ENCODE measurements around the gene ABCC11. TPM values are rescaled to one million over a fixed set of nuclear protein-coding genes. Genes with fewer than 3 reads are reported as not detected.
"Not testable (repeated sequence)": the region's sequence is repeated elsewhere in the genome, so short reads cannot be mapped to it uniquely, and the experiment has no call there.

Gene ABCC11
- total RNA-seq, 1 donor from 2014 or later: not detected

DNA sequence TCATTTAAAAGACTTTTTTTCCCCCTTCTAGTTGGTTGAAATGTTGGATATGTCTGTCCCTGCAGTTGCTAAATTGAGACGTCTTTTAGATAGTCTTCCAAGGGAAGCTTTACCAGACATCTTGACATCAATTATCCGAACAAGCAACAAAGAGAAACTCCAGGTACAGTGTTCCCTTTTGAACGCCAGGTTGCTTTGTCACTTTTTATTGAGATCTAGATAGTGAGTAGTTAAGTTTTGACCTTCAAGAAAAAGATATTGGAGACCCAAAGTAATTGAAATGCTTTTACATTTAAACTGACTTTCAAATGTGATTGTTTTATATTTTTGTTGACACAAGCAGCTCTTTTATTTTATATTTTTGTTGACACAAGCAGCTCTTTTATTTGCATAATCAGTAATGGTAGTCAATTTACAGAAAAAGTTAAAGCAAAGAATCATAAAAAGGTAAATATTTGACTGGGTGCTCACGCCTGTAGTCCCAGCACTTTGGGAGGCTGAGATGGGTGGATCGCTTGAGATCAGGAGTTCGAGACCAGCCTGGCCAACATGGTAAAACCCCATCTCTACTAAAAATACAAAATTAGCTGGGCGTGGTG is 9.3 kb upstream of the ABCC11 start:
- DNase-seq: no peak
- intact Hi-C loops (cut with DNase I): no loop called here

DNA sequence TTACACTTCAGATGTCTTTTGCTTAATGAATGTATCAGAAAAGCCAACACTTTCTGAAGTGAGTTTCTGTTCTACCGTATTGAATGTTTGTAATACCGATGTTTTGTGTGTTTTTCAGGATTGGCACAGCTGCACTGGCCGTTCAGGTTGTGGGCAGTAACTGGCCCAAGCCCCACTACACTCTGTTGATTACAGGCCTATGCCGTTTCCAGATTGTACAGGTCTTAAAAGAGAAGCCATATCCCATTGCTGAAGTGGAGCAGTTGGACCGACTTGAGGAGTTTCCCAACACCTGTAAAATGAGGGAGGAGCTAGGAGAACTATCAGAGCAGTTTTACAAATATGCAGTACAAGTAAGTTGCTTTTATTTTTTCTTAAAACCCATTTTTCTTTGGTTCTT is 4.7 kb upstream of the ABCC11 start:
- intact Hi-C loops (cut with DNase I): no loop called here
- ATAC-seq (ENCODE audit: poor library complexity): no peak
- DNase-seq: no peak

More for the DNA sequence above, 9.3 kb upstream of the ABCC11 start:
- no peak for ATAC-seq (ENCODE audit: poor library complexity)

DNA sequence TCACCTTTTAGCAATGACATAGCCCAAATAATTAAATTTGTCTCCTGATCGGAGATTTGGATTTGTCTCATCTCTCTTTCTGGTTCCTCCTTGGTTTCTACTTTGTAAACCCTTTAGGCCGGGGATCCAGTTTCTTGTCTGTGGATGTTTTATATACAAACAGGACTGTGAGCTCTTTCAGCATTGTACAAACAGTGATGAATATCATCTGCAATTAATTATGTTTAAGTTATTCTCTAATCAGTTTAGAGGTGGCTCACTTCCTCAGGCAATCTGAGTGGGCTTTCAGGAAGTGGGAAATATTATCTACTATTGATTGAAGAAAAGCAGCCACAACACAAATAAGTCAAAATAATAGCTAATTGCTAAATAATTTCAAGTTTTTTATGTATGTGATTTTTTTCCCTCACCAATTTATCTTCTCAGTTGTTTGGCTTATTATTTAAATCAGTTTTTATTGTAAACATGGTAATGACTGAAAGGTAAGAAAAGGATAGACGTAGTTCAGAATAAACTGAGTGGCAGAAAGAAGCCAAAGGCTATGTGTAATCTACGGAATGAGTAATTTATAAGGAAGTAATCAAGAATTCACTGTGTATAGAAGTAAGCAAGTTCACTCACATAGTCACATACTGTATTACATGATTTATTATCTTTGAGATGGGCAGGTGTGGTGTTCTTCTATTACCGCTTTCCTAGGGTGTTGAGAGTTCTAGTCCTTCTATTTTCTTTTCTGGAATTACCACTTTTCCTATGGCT is 3.4 kb upstream of the ABCC11 start:
- DNase-seq: no peak
- ATAC-seq (ENCODE audit: poor library complexity): no peak
- intact Hi-C loops (cut with DNase I): no loop called here

DNA sequence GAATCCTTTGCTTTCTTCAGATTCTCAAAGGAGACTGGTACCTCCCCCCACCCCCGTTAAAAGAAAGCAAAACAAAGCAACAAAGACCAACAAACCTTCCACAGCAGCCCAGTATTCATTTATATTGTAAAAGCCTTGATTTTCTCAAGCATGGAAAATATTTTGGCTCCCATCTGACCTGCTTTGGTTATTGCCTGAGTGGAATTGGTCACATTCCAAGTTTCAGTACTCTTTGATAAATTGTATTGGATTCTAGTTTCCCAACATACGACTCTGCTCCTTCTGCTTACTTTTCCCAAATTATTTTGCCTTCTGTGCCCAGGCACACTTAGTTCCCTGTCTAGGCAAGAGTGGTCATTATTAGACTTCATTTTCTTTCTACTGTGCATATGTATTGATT is 1.3 kb downstream of the ABCC11 start:
- intact Hi-C loops (cut with DNase I): no loop called here
- no peak for DNase-seq
- no peak for ATAC-seq (ENCODE audit: poor library complexity)

DNA sequence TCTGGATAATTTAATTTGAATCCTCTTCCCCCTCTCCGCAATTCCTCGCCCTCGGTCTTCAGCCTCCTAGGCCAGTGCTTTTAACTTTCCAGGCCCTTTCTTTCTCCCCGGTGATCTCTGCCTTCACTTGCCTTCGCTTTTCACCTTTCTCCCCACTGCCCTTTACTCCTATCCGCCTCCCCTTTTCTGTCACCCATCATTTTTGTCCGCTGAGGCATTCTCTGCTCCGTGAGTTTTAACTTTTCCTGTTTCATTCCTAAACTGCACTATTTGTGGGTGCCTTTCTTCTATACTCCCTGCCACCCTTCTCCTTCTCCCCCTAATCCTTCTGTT is 2.5 kb downstream of the ABCC11 start:
- ATAC-seq (ENCODE audit: poor library complexity): no peak
- DNase-seq: no peak
- intact Hi-C loops (cut with DNase I): no loop called here

DNA sequence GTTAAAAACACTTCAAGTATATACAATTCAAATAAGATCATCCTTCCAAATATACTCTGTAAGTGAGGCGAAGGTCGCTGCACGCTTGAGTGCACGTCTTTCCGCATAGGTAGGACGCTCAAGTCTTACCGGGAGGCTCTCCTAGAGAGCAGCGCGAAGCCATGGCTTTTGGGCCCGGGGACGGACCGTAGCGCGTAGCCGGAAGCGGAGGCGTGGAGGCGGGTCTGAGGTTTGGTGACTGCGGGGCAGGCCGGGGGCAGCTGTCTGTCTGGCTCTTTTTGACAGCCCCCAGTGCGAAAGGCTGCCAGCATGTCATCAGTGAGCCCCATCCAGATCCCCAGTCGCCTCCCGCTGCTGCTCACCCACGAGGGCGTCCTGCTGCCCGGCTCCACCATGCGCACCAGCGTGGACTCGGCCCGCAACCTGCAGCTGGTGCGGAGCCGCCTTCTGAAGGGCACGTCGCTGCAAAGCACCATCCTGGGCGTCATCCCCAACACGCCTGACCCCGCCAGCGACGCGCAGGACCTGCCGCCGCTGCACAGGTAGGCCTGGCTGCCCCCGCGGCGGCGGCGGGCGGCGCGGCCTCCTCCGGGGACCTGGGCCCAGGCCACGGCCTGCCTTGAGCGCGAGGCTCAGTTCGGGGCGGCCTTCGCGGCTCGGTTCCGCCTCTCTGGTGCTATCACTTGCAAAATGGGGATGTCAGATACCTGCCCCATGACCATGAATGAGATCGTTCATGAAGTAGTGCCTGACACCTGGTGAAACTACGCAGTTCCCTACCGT is 3.1 kb downstream of the ABCC11 start, which contains the start of gene LONP2:
LONP2 (plus strand) TSS at position 221 of the 783 bp plus-strand sequence; CDS start at position 310, 89 bp downstream.
- peak; percentile 95 for DNase-seq
- peak; percentile 100 for ATAC-seq (ENCODE audit: poor library complexity)
- intact Hi-C loops (cut with DNase I): no loop called here

DNA sequence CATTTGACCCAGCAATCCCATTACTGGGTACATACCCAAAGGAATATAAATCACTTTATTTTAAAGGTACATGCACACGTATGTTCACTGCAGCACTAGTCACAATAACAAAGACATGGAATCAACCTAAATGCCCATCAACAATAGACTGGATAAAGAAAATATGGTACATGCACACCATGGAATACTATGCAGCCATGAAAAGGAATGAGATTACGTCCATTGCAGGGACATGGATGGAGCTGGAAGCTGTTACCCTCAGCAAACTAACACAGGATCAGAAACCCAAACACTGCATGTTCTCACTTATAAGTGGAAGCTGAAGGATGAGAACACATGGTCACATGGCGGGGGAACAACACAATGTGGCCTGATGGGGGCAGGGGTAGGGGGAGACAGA is 7.2 kb downstream of the ABCC11 start:
- intact Hi-C loops (cut with DNase I); DNase-seq; ATAC-seq (ENCODE audit: poor library complexity): not testable (repeated sequence)

DNA sequence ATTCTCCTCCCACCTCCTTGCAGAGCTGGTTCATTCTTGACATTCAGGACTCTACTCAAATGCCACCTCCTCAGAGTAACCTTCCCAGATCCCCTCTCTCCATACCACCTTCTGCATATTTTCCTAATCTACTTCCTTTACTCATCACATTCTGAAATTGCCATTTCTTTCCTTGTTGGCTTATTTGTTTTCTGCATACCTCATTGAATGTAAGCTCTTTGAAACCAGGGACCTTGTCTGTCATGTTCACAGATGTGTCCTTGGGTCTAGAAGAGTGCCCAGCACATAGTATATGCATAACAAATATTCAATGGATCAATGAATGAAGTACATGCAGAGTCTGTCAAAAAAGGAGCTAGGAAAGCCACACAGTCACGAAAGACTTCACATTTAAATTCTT is 11.1 kb downstream of the ABCC11 start:
- intact Hi-C loops (cut with DNase I): loop anchor here (10.0 kb wide), 1 partner anchor 399 kb away; no protein-coding TSS in a partner anchor
- ATAC-seq (ENCODE audit: poor library complexity) (no peak), DNase-seq (no peak)

DNA sequence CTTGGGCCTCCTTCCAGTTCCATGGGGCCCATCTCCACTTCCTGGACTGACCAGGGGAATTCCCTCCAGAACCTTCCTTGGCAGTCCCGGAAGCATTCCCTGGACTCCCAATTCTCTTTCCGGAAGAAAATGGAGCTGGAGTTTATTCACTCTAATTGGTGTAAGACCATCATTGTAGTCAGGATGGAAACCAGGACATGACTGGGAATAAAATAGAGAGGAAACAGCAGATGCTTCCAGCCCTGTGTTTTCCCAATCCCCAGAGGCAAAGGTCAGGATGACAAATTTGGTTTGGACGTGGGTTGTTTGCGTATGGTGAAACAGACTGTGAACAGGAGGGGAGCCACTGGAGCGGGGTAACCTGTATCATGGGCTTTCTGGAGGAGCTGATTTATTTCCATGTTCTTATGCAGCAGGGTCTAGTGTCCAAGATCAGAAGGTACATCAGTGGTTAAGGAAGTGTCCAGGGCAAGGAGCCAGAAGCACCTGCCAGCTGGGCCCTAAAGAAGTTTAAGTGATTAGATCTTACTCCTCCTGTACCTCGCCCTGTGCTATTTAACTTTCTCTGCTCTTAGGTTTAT is 11.7 kb downstream of the ABCC11 start:
- DNase-seq: no peak
- no peak for ATAC-seq (ENCODE audit: poor library complexity)
- intact Hi-C loops (cut with DNase I): loop anchor here (10.0 kb wide), 1 partner anchor 399 kb away; no protein-coding TSS in a partner anchor

DNA sequence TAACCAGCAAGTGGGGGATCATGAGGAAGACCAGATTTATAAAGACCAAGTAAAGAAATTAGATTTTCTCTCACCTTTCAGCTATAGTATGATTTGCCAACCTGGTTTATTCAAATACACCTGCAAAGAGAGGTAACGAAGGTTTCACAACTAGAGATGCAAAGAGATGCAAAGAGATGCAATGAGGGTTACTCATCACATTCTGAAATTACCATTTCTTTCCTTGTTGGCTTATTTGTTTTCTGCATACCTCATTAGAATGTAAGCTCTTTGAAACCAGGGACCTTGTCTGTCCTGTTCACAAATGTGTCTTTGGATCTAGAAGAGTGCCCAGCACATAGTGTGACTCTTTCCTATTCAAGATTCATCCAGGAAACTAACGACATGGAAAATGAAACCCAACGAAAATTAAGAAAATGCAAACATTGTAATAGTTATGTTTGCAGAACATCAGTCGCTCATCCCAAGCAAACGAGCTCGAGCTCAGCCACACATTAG is 12.2 kb downstream of the ABCC11 start:
- no peak for ATAC-seq (ENCODE audit: poor library complexity)
- no peak for DNase-seq
- intact Hi-C loops (cut with DNase I): loop anchor here (10.0 kb wide), 1 partner anchor 400 kb away; no protein-coding TSS in a partner anchor

DNA sequence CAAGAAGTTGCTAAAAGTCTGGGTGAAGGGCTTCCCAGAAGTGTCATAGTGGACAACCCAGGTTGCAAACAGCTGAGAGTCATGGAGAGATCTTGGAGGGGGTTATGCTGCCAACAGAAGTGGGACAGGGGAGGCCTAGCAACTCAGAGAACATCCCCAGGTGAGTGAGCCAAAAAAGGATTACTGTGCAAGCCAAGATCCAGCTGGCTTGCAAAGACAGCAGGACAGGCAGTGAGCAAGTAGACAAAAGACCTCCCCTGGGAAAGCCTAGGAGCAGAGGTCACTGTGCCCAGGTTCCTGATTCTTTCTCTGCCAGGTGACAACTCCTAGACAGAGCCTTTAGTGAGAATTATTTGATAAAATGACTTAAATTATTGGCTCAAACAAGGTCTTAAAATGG is 12.7 kb downstream of the ABCC11 start:
- DNase-seq (no peak), ATAC-seq (ENCODE audit: poor library complexity) (no peak)
- intact Hi-C loops (cut with DNase I): loop anchor here (10.0 kb wide), 1 partner anchor 400 kb away; no protein-coding TSS in a partner anchor

DNA sequence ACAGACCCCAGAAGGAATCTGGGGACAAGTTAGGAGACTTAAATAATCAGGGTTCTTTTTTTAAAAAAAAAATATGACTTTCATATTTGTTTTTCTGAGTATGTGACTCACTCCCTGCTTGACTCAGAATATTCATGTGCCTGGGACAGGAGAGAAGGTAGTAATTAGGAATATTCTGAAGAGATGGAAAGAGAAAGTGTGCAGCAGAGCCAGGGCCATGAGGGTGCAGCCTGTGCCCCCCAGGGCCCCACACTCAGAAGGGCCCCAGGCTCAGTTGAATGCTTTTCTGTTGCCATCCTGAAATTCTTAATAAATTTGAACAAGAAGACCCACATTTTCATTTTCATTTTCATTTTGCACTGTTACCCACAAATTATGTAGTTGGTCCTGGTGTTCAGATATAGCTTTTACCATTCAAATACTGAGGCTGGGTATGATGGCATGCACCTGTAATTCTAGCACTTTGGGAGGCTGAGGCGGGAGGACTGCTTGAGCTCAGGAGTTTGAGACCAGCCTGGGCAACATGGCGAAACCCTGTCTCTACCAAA is 14.8 kb downstream of the ABCC11 start:
- no peak for DNase-seq
- intact Hi-C loops (cut with DNase I): loop anchor here (10.0 kb wide), 1 partner anchor 402 kb away; no protein-coding TSS in a partner anchor
- ATAC-seq (ENCODE audit: poor library complexity): no peak

DNA sequence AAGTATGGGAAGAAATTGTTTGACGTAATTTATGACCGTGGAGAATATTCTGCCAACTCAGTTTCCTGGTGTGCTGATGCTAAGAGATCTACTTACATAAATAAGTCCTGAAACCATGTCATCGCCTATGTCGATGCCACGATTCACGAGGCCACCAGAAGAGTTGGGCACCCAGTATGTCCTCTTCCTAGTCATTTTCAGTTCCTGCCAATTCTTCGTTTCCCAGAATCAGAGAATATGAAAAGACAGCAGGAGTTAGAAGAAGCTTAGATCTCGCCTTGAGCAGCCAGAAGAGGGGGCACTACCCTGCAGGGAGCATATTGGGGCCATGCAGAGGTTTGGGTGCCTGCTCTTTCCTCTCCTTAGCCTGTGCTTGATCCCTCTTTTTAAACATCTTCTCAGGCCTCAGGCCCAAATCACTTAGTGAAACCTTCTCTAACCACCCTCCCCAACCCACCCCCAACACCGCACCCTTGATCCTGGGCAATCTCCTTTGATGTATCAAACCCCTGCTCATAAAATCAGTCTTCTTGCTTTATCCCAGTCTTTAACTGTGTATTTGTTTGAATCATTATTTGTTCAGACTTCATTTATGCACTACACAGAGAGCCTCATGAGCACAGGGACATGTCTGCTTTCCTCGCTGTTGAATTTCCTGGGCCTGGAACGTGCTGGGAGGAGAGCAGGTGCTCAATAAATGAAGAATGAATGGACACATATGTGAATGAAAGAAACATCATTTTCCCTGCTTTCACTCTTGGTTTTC is 15.4 kb downstream of the ABCC11 start:
- intact Hi-C loops (cut with DNase I): loop anchor here (10.0 kb wide), 1 partner anchor 403 kb away; no protein-coding TSS in a partner anchor
- no peak for DNase-seq
- peak; percentile 41 for ATAC-seq (ENCODE audit: poor library complexity)

DNA sequence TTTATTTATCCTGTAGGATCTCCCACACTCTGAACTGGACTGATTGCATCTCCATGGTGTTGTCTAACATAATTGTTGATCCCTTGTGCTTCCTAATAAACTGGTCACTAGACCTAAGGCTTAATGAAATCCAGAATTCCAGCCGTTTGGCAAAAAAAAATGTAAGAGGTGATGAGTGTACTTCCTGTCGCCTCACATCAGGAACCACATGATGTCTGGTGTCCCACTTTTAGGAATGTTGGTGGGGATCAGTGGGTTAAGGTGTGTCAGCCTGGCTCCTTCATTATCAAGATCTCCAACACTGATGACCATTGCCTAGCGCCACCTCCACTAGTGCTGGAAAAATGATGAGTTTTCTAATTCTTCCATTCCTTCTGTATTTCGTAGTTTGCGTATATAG is 21.9 kb downstream of the ABCC11 start:
- ATAC-seq (ENCODE audit: poor library complexity): no peak
- intact Hi-C loops (cut with DNase I): no loop called here
- DNase-seq: no peak

DNA sequence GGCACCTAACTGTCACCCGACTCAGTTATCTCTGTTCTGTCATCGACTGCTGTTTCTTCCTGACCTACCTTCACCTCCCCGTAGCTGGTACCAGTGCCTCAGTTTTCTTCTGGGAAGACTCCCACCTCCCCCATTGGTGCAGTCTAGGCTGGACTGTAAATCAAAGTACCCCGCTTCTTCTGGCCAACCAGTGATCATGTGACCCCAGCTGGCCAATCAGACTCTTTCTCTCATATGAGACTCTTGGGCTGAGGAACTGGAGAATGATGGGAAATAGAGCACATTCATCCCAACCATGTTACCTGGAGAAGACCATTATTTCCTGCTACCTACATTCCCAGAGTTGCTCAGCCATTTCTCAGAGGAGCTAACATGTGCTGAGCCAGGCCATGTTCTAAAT is 23.8 kb downstream of the ABCC11 start:
- intact Hi-C loops (cut with DNase I): no loop called here
- DNase-seq (no peak), ATAC-seq (ENCODE audit: poor library complexity) (no peak)

DNA sequence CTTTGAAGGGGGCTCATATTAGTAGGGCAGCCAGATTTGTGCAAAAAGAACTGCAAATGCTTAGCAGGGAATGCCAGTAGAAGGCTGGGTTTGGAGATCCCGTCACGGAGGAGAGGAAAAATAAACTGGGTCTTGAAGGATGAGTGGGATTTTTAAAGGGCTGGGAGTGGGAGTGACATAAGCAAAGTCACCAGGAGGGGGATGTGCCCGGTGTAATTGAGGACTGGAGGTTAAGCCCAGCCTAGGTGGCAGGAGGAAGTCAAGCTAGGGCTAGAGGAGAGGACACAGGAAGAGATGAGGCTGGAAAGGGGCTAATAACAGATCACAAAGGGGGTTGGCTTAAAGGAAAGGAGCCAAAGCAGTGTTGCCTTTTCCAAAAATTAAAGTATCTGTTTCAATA is 26.4 kb downstream of the ABCC11 start:
- intact Hi-C loops (cut with DNase I): no loop called here
- DNase-seq: no peak
- ATAC-seq (ENCODE audit: poor library complexity): no peak

DNA sequence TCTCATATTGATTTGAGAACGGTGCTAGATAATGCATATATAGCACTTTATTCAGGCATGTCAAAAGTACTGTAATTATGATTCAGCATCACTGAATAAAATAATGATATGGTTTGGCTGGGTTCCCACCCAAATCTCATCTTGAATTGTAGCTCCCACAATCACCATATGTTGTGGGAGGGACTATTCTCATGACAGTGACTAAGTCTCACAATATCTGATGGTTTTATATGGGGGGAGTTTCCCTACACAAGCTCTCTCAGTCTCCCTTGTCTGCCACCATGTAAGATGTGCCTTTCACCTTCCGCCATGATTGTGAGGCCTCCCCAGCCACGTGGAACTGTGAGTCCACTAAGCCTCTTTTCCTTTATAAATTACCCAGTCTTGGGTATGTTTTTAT is 28.9 kb downstream of the ABCC11 start:
- no peak for ATAC-seq (ENCODE audit: poor library complexity)
- intact Hi-C loops (cut with DNase I): no loop called here
- DNase-seq: no peak

DNA sequence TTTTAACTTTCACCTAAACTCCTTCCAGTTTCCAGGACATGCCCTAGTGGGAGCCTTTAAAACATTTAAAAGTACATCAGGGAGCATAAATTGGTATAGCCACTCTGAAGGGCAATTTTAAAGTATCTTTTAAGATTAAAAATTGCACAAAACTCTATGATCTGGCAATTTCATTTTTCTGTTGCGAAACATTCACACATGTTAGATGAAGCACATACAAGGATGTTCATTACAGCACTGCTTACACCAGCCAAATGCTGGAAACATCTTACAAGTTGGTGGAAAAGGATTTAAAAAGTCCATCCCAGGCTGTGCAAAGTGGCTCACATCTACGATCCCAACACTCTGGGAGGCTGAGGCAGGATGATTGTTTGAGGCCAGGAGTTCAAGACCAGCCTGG is 29.6 kb downstream of the ABCC11 start:
- intact Hi-C loops (cut with DNase I): no loop called here
- no peak for DNase-seq

More for the DNA sequence above, 29.6 kb downstream of the ABCC11 start:
- ATAC-seq (ENCODE audit: poor library complexity): no peak

Data from Right ventricle myocardium superior (tissue), 1 donor.